GM12878 (cell line): ENCODE results near the gene THBS3. TPM values are rescaled to one million over a fixed set of nuclear protein-coding genes. Genes with fewer than 3 reads are reported as not detected.

ENCODE experiments used
- ATAC-seq: fragments of 200-7000 bp; cut with Tn5 transposase; 3 replicates; pipeline ENCODE4 v1.9.1; 2020; ENCODE audit warnings: mild to moderate bottlenecking, moderate library complexity
- BruUV-seq: library from RNA; stranded (reverse); fragments of 400-500 nt; replicated peaks from 2 replicates; lab custom pipeline; 2021; lab: Mats Ljungman, UMichigan
- CTCF ChIA-PET: fragments of 300-600 bp; sonication (Branson Sonifier 250); formaldehyde crosslinking; extraction: SDS; loops from one replicate; lab custom pipeline; 2021; ENCODE audit warnings: inconsistent platforms; lab: Yijun Ruan, JAX
- POLR2A ChIA-PET: fragments of 350-600 bp; formaldehyde crosslinking; extraction: SDS; loops from one replicate; lab custom pipeline; 2021; ENCODE audit warnings: inconsistent platforms; lab: Charles Lee
- RAD21 ChIA-PET: fragments of 300-600 bp; sonication (Branson Sonifier 250); formaldehyde crosslinking; loops from one replicate; lab custom pipeline; 2023; ENCODE audit warnings: antibody characterized with exemption; ENCODE audit not compliant: unreplicated experiment; lab: Charles Lee
- SMC1A ChIA-PET: fragments of 300-600 bp; sonication (Branson Sonifier 250); formaldehyde crosslinking; loops from one replicate; lab custom pipeline; 2023; ENCODE audit not compliant: unreplicated experiment, uncharacterized antibody; lab: Charles Lee
- DNase-seq: peaks from one replicate; pipeline ENCODE4 v3.0.0-alpha.2; 2011; ENCODE audit warnings: low read depth, low spot score
- FAIRE-seq: peaks from 3 replicates; lab custom pipeline; 2011; peaks lifted over from hg19 to GRCh38; lab: Jason Lieb, UNC
- H2AFZ ChIP-seq: 2 replicates; pipeline ENCODE4 v1.6.0; 2011; ENCODE audit warnings: low read depth, low read length, control low read depth; ENCODE audit not compliant: control insufficient read depth
- H3K27ac ChIP-seq: 2 replicates; pipeline ENCODE4 v1.5.1; 2011; ENCODE audit warnings: control low read depth; ENCODE audit not compliant: control insufficient read depth, insufficient read depth
- H3K27me3 ChIP-seq, 2 experiments: replicated peaks in 1 of 2; 2 replicates each; pipeline versions ENCODE4 v1.6.0 to v1.6.1; 2011; ENCODE audit warnings: low read length in 1 of 2; ENCODE audit not compliant: control insufficient read depth in 2 of 2, insufficient read depth in 2 of 2
- H3K36me3 ChIP-seq, 2 experiments: 2 replicates each; pipeline ENCODE4 v1.5.1; 2011; ENCODE audit warnings: low read length in 1 of 2; ENCODE audit not compliant: control insufficient read depth in 2 of 2, insufficient read depth in 2 of 2
- H3K4me1 ChIP-seq: 2 replicates; pipeline ENCODE4 v1.6.1; 2011; ENCODE audit warnings: mild to moderate bottlenecking, low read length, moderate library complexity, mixed read lengths; ENCODE audit not compliant: control insufficient read depth, insufficient read depth
- H3K4me2 ChIP-seq: 2 replicates; pipeline ENCODE4 v1.6.0; 2011; ENCODE audit warnings: control low read depth; ENCODE audit not compliant: control insufficient read depth, insufficient read depth
- H3K4me3 ChIP-seq: fragments of 200-600 bp; sonication (generic); 2 replicates; pipeline ENCODE4 v1.5.1; 2016
- H3K79me2 ChIP-seq: 2 replicates; pipeline ENCODE4 v1.6.0; 2011; ENCODE audit warnings: low read length; ENCODE audit not compliant: control insufficient read depth, insufficient read depth
- H3K9ac ChIP-seq: 2 replicates; pipeline ENCODE4 v1.8.0; 2011; ENCODE audit warnings: low read length, control low read depth, mixed read lengths; ENCODE audit not compliant: control insufficient read depth, insufficient read depth
- H3K9me3 ChIP-seq: replicated peaks from 3 replicates; pipeline ENCODE4 v1.5.1; 2011; ENCODE audit warnings: mild to moderate bottlenecking, low read length; ENCODE audit not compliant: control insufficient read depth, insufficient read depth
- H4K20me1 ChIP-seq: 2 replicates; pipeline ENCODE4 v1.6.0; 2011; ENCODE audit not compliant: control insufficient read depth, insufficient read depth
- BCL11A ChIP-seq: IDR thresholded peaks from 2 replicates; pipeline ENCODE4 v1.6.1; 2011; ENCODE audit warnings: low read depth, low read length
- BHLHE40 ChIP-seq, 2 experiments: fragments of 450-650 bp in 1 of 2; IDR thresholded peaks; 2 replicates each; pipeline ENCODE4 v1.6.1; 2011 to 2017; ENCODE audit warnings: low read depth in 2 of 2, borderline replicate concordance in 1 of 2, improper control_type of control experiment in 1 of 2, low read length in 1 of 2, mild to moderate bottlenecking in 1 of 2
- CHD2 ChIP-seq: IDR thresholded peaks from 2 replicates; pipeline ENCODE4 v1.6.1; 2011; ENCODE audit warnings: low read depth, low read length, improper control_type of control experiment, borderline replicate concordance
- CREB1 ChIP-seq: IDR thresholded peaks from 2 replicates; pipeline ENCODE4 v1.6.1; 2012; ENCODE audit warnings: low read depth, mild to moderate bottlenecking, inconsistent platforms
- CTCF ChIP-seq, 3 experiments: IDR thresholded peaks in 2 of 3; conservative IDR thresholded peaks in 1 of 3; 2 replicates each; pipeline ENCODE4 v1.5.1; 2011; ENCODE audit warnings: low read depth in 3 of 3, low read length in 3 of 3, mild to moderate bottlenecking in 3 of 3, control low read depth in 2 of 3, moderate library complexity in 2 of 3, inconsistent platforms in 1 of 3, mixed read lengths in 1 of 3; ENCODE audit not compliant: control insufficient read depth in 2 of 3, insufficient read depth in 1 of 3; ENCODE audit errors: extremely low read depth in 1 of 3
- ELK1 ChIP-seq: IDR thresholded peaks from 2 replicates; pipeline ENCODE4 v1.6.1; 2012; ENCODE audit warnings: low read depth, low read length, improper control_type of control experiment
- GATAD2B ChIP-seq: fragments of 450-650 bp; conservative IDR thresholded peaks from 2 replicates; pipeline ENCODE4 v1.6.1; 2017; ENCODE audit warnings: low read depth, mild to moderate bottlenecking, moderate library complexity
- LARP7 ChIP-seq: fragments of 450-650 bp; IDR thresholded peaks from 2 replicates; pipeline ENCODE4 v1.6.1; 2017; ENCODE audit warnings: mild to moderate bottlenecking
- MTA2 ChIP-seq: fragments of 450-650 bp; IDR thresholded peaks from 2 replicates; pipeline ENCODE4 v1.6.1; 2016; ENCODE audit warnings: low read depth, mild to moderate bottlenecking, moderate library complexity
- NR2C1 ChIP-seq: fragments of 450-650 bp; IDR thresholded peaks from 2 replicates; pipeline ENCODE4 v1.6.1; 2017; ENCODE audit warnings: antibody characterized with exemption, mild to moderate bottlenecking, moderate library complexity
- PAX5 ChIP-seq: IDR thresholded peaks from 2 replicates; pipeline ENCODE4 v1.6.1; 2011; ENCODE audit warnings: low read depth, low read length, borderline replicate concordance
- POLR2A ChIP-seq: IDR thresholded peaks from 2 replicates; pipeline ENCODE4 v1.6.1; 2011; ENCODE audit warnings: low read depth, mild to moderate bottlenecking, low read length
- RB1 ChIP-seq: fragments of 450-650 bp; formaldehyde crosslinking; IDR thresholded peaks from 2 replicates; pipeline ENCODE4 v1.6.1; 2017; ENCODE audit warnings: mild to moderate bottlenecking, borderline replicate concordance
- REST ChIP-seq: IDR thresholded peaks from 2 replicates; pipeline ENCODE4 v1.6.1; 2012; ENCODE audit warnings: mild to moderate bottlenecking, low read depth, low read length
- RUNX3 ChIP-seq: IDR thresholded peaks from 2 replicates; pipeline ENCODE4 v1.6.1; 2012; ENCODE audit warnings: low read length, inconsistent platforms
- SMAD5 ChIP-seq: IDR thresholded peaks from 2 replicates; pipeline ENCODE4 v1.6.1; 2016; ENCODE audit warnings: antibody characterized with exemption, low read depth
- TCF12 ChIP-seq: IDR thresholded peaks from 2 replicates; pipeline ENCODE4 v1.6.1; 2011; ENCODE audit warnings: low read depth, mild to moderate bottlenecking, low read length
- WGBS: methylation state at CpG from one replicate; pipeline ENCODE4 v1.1.6; 2016; ENCODE audit warnings: low lambda C conversion rate; ENCODE audit not compliant: insufficient replicate concordance, insufficient coverage; ENCODE audit errors: missing lambda C conversion rate; 5-methylcytosine and 5-hydroxymethylcytosine counted together
- in situ Hi-C: fragments of 300-500 bp; cut with MboI; formaldehyde crosslinking; loops from 9 replicates; pipeline ENCODE4 v1.14.3; 2018; ENCODE audit warnings: mixed read lengths
- intact Hi-C: fragments of 100-400 bp; cut with micrococcal nuclease; formaldehyde crosslinking; loops from one replicate; pipeline ENCODE4 v1.14.2; 2022; ENCODE audit not compliant: unreplicated experiment
- polyA plus RNA-seq, 11 experiments: library from polyadenylated mRNA; depleted of rRNA in 4 of 11; unstranded in 6 of 11; stranded (reverse) in 5 of 11; fragments of >200 nt; fragmentation: Nextera tagmentation in 4 of 11; fragmentation: Illumina TruSeq in 1 of 11; extraction: Ambion mirVana in 4 of 11; extraction: Trizol in 1 of 11; gene quantifications; 1 replicate in 1 of 11; 2 replicates in 10 of 11; pipeline versions ENCODE4 v1.2.1 to v1.2.3, GENCODE V29; 2011 to 2016; ENCODE audit warnings: inconsistent platforms in 2 of 11, missing spikeins in 2 of 11, low read depth in 1 of 11
- total RNA-seq, 4 experiments: library from RNA; depleted of rRNA in 3 of 4; stranded (reverse); fragments of >200 nt in 3 of 4; fragmentation: Illumina TruSeq in 1 of 4; extraction: Trizol in 1 of 4; gene quantifications; 2 replicates each; pipeline versions ENCODE4 v1.2.1 to v1.2.3, GENCODE V29; 2013 to 2021

THBS3 gene
- total and polyA plus RNA-seq, 10 of the 15 experiments (the other 5 are each of a cell fraction or from before 2014, with no cell fraction given) = 0.66 to 3.6 (median 2.0) TPM

- H2AFZ ChIP-seq = peak within 1 kb of the TSS; percentile 82
- BruUV-seq = no TSS peak
- ATAC-seq (peak; percentile 83), DNase-seq (no peak), FAIRE-seq (peak; percentile 59)
- ChIA-PET POLR2A (interaction anchor here (0.8 to 1.4 kb wide), 3 partner anchors 10 to 81 kb away, joined by 5 to 6 read pairs (median 5); a partner anchor contains a TSS), SMC1A (interaction anchor here (1.2 kb wide), 1 partner anchor 52 kb away, joined by 5 read pairs; no protein-coding TSS in a partner anchor), RAD21 (no interaction called here), CTCF (interaction anchor here (1.0 to 9.6 kb wide), 3 partner anchors 12 to 69 kb away, joined by 3 to 225 read pairs (median 4); partner anchors contain the start of genes FDPS and RUSC1)
- peaks cover 4% of the 10 kb centered on the region in 2 experiments; a peak in 2 of 4 replicates for H3K36me3 ChIP-seq
- peak within 1 kb of the TSS; percentile 97 for H3K4me2 ChIP-seq
- peaks cover 9% of the 10 kb centered on the region for H3K79me2 ChIP-seq
- H3K27ac ChIP-seq = peak within 1 kb of the TSS; percentile 59
- in situ Hi-C loops (loop anchor here (5.0 kb wide), 1 partner anchor 337 kb away; no protein-coding TSS in a partner anchor), intact Hi-C loops (no loop called here)
- H4K20me1 ChIP-seq = no peaks in the 10 kb centered on the region
- H3K9me3 ChIP-seq = no peaks in the 10 kb centered on the region
- no peaks in the 10 kb centered on the region for H3K27me3 ChIP-seq
- H3K4me1 ChIP-seq = peaks cover 13% of the 10 kb centered on the region
- peak within 1 kb of the TSS; percentile 92 for H3K4me3 ChIP-seq
- H3K9ac ChIP-seq = peak within 1 kb of the TSS; percentile 62
- 25% methylated on average over 40 of the region's 54 CpGs for WGBS
- peak; percentile 31; the same call in 1 of the 2 replicates for TF ChIP-seq RUNX3
- TF ChIP-seq REST = no peak
- TF ChIP-seq POLR2A = peak; percentile 79
- TF ChIP-seq MTA2 = peak; percentile 17; the same call in 1 of the 2 replicates
- TF ChIP-seq SMAD5 = peak; percentile 58; the same call in 1 of the 2 replicates
- TF ChIP-seq NR2C1 = peak; percentile 36; the same call in 1 of the 2 replicates
- TF ChIP-seq CREB1 = peak; percentile 35; the same call in 1 of the 2 replicates
- TF ChIP-seq PAX5 = peak; percentile 69; the same call in 1 of the 2 replicates
- 0 out of 2 replicates have a peak, but pooled peaks have one; percentile 15 for TF ChIP-seq RB1
- TF ChIP-seq GATAD2B = peak; percentile 6; the same call in 1 of the 2 replicates
- peak; percentile 56; the same call in 1 of the 2 replicates for TF ChIP-seq TCF12
- TF ChIP-seq CHD2 = peak; percentile 92
- TF ChIP-seq CTCF (IDR thresholded peaks at IDR 0.05 in 2 of 3, conservative IDR thresholded peaks at IDR 0.05 in 1 of 3; ENCODE audit: control insufficient read depth in 2 of 3, extremely low read depth in 1 of 3, insufficient read depth in 1 of 3, low read depth in 3 of 3, low read length in 3 of 3) = no peak
- 0 out of 2 replicates have a peak, but pooled peaks have one; percentile 31 for TF ChIP-seq LARP7
- TF ChIP-seq BCL11A = no peak
- 0 out of 2 replicates have a peak, but pooled peaks have one; percentile 55 for TF ChIP-seq ELK1
- peak; percentile 11 to 35; a peak in 1 of 4 replicates for TF ChIP-seq BHLHE40 (IDR thresholded peaks at IDR 0.05; ENCODE audit: borderline replicate concordance in 1 of 2, low read depth in 2 of 2, low read length in 1 of 2)
Measured at GRCh38 chr1:155255243-155256007, 47.7 kb upstream of the THBS3 start, which contains the start of gene ENTREP3. Gene ENTREP3, minus strand, starts transcription at chr1:155255483. Its CDS starts 606 bp downstream, at chr1:155254877.
